Stimulated activated CD4-positive, alpha-beta T cell treated with anti-CD3 and anti-CD28 coated beads, Interleukin-15, amount 100 ng/mL, for 1 hour (primary cell): ENCODE data around the gene TRMT11.
A peak's percentile ranks its signal among the peaks of the same experiment; 100 is the strongest.
"Not testable (repeated sequence)": the region's sequence is repeated elsewhere in the genome, so short reads cannot be mapped to it uniquely, and the experiment has no call there.

Source experiments
- DNase-seq, 2 donors: peaks; one replicate each; pipeline ENCODE4 v3.0.0-alpha.2; 2020; ENCODE audit warnings: low read depth in 1 of 2, low spot score in 1 of 2

TRMT11 gene

GRCh38 chr6:125991653-125992052, 5.3 kb downstream of the TRMT11 start:
- no peak for DNase-seq

GRCh38 chr6:125994670-125995488, 8.5 kb downstream of the TRMT11 start:
- no peak for DNase-seq

GRCh38 chr6:125995972-125996580, 9.7 kb downstream of the TRMT11 start:
- peak; percentile 42 to 46 for DNase-seq

- no peak for DNase-seq
These were observed 16.7 kb downstream of the TRMT11 start for GRCh38 chr6:126002755-126003679.

GRCh38 chr6:126007800-126008199, 21.5 kb downstream of the TRMT11 start:
- DNase-seq = no peak

- DNase-seq = no peak
These were observed 23.7 kb downstream of the TRMT11 start for GRCh38 chr6:126010040-126010439.

- no peak for DNase-seq
These were observed 29.5 kb downstream of the TRMT11 start for GRCh38 chr6:126015863-126016262.

- no peak for DNase-seq
These were observed 30.3 kb downstream of the TRMT11 start for GRCh38 chr6:126016591-126016990.

GRCh38 chr6:126017668-126018067, 31.3 kb downstream of the TRMT11 start:
- DNase-seq = no peak

GRCh38 chr6:126020305-126021050, 34.1 kb downstream of the TRMT11 start:
- DNase-seq = no peak

- not testable (repeated sequence) for DNase-seq
These were observed 37.1 kb downstream of the TRMT11 start for GRCh38 chr6:126023474-126023873.

- no peak for DNase-seq
These were observed 39.7 kb downstream of the TRMT11 start for GRCh38 chr6:126026001-126026400.

- no peak for DNase-seq
These were observed 41.3 kb downstream of the TRMT11 start for GRCh38 chr6:126027601-126028000.

GRCh38 chr6:126030045-126030444, 43.7 kb downstream of the TRMT11 start:
- no peak for DNase-seq

- no peak for DNase-seq
These were observed 47.4 kb downstream of the TRMT11 start for GRCh38 chr6:126033696-126034095.

GRCh38 chr6:126034656-126035055, 48.3 kb downstream of the TRMT11 start:
- no peak for DNase-seq

GRCh38 chr6:126035764-126036163, 49.4 kb downstream of the TRMT11 start:
- no peak for DNase-seq

GRCh38 chr6:126038234-126038633, 51.9 kb downstream of the TRMT11 start:
- DNase-seq = no peak

- no peak for DNase-seq
These were observed 52.9 kb downstream of the TRMT11 start for GRCh38 chr6:126039284-126039683.

GRCh38 chr6:126040394-126040793, 54.1 kb downstream of the TRMT11 start:
- no peak for DNase-seq

- no peak for DNase-seq
These were observed 54.5 kb downstream of the TRMT11 start for GRCh38 chr6:126040826-126041225.
